K562 (cell line): ENCODE measurements around the gene C1RL. TPM values are rescaled to one million over a fixed set of nuclear protein-coding genes. Genes with fewer than 3 reads are reported as not detected.
A peak's percentile ranks its signal among the peaks of the same experiment; 100 is the strongest.

Source experiments
- ATAC-seq: fragments of 200-7000 bp; cut with Tn5 transposase; 3 replicates; pipeline ENCODE4 v1.9.1; 2020; ENCODE audit warnings: moderate library complexity
- BruUV-seq: library from RNA; stranded (reverse); fragments of 400-500 nt; replicated peaks from 2 replicates; lab custom pipeline; 2021; lab: Mats Ljungman, UMichigan
- CTCF ChIA-PET: fragments of 300-600 bp; formaldehyde crosslinking; extraction: SDS; loops from one replicate; lab custom pipeline; 2021; ENCODE audit warnings: low intra/inter-chr PET ratio; lab: Yijun Ruan, JAX
- POLR2A ChIA-PET: fragments of 300-600, 350-650 bp; sonication (Branson Sonifier 250); formaldehyde crosslinking; extraction: SDS; loops from one replicate; lab custom pipeline; 2021; ENCODE audit warnings: antibody characterized with exemption, inconsistent platforms; lab: Yijun Ruan, JAX
- DNase-seq, 4 experiments: peaks; one replicate each; pipeline versions ENCODE4 v3.0.0 to v3.0.0-alpha.2; 2011 to 2018; ENCODE audit warnings: low spot score in 3 of 4, mixed read lengths in 3 of 4; ENCODE audit errors: extremely low read depth in 1 of 4
- FAIRE-seq: peaks from 2 replicates; lab custom pipeline; 2011; peaks lifted over from hg19 to GRCh38; lab: Jason Lieb, UNC
- H2AFZ ChIP-seq: 2 replicates; pipeline ENCODE4 v1.6.0; 2011; ENCODE audit warnings: low read depth, low read length, control low read depth, inconsistent platforms
- H3K27ac ChIP-seq: fragments of 200-600 bp; 3 replicates; pipeline ENCODE4 v1.8.0; 2011; ENCODE audit warnings: low read depth, mild to moderate bottlenecking, control low read depth, inconsistent platforms, low read length, moderate library complexity, mixed read lengths; ENCODE audit errors: extremely low read depth
- H3K27me3 ChIP-seq, 2 experiments: fragments of 300-600 bp in 1 of 2; 2 replicates in 1 of 2; 3 replicates in 1 of 2; pipeline versions ENCODE4 v1.6.0 to v1.8.0; 2011; ENCODE audit warnings: inconsistent platforms in 2 of 2, low read length in 2 of 2, mild to moderate bottlenecking in 1 of 2, mixed read lengths in 1 of 2, moderate library complexity in 1 of 2; ENCODE audit not compliant: control insufficient read depth in 2 of 2, insufficient read depth in 2 of 2
- H3K36me3 ChIP-seq: fragments of 300-600 bp; 3 replicates; pipeline ENCODE4 v1.8.0; 2011; ENCODE audit warnings: mild to moderate bottlenecking, low read length, inconsistent platforms; ENCODE audit not compliant: control insufficient read depth, insufficient read depth
- H3K4me1 ChIP-seq, 2 experiments: fragments of 200-600 bp in 1 of 2; replicated peaks in 1 of 2; 2 replicates in 1 of 2; 3 replicates in 1 of 2; pipeline versions ENCODE4 v1.5.1 to v1.8.0; 2011; ENCODE audit warnings: inconsistent platforms in 2 of 2, low read length in 2 of 2, mild to moderate bottlenecking in 1 of 2, mixed read lengths in 1 of 2, moderate library complexity in 1 of 2; ENCODE audit not compliant: control insufficient read depth in 2 of 2, insufficient read depth in 2 of 2
- H3K4me2 ChIP-seq: 2 replicates; pipeline ENCODE4 v1.6.1; 2011; ENCODE audit warnings: low read length, control low read depth, inconsistent platforms, mixed read lengths; ENCODE audit not compliant: insufficient read depth
- H3K4me3 ChIP-seq: fragments of 200-600 bp; sonication (generic), shearing (Covaris generic); 2 replicates; pipeline ENCODE4 v1.5.1; 2016; ENCODE audit warnings: control low read depth, inconsistent platforms
- H3K79me2 ChIP-seq: fragments of 200-600 bp; 3 replicates; pipeline ENCODE4 v1.8.0; 2011; ENCODE audit warnings: low read length, inconsistent platforms; ENCODE audit not compliant: control insufficient read depth, insufficient read depth
- H3K9ac ChIP-seq, 2 experiments: 2 replicates each; pipeline versions ENCODE4 v1.6.0 to v1.6.1; 2011; ENCODE audit warnings: low read depth in 2 of 2, low read length in 2 of 2, control low read depth in 1 of 2, inconsistent platforms in 1 of 2, mild to moderate bottlenecking in 1 of 2, mixed read lengths in 1 of 2; ENCODE audit not compliant: insufficient read depth in 1 of 2
- H3K9me1 ChIP-seq: one replicate; pipeline ENCODE4 v1.6.0; 2011; ENCODE audit warnings: inconsistent platforms, mild to moderate bottlenecking, low read length, moderate library complexity; ENCODE audit not compliant: control insufficient read depth, insufficient read depth
- H3K9me3 ChIP-seq: replicated peaks from 2 replicates; pipeline ENCODE4 v1.5.1; 2011; ENCODE audit warnings: low read depth, low read length, inconsistent platforms; ENCODE audit not compliant: control insufficient read depth, insufficient read depth
- H4K20me1 ChIP-seq: replicated peaks from 2 replicates; pipeline ENCODE4 v1.6.1; 2011; ENCODE audit warnings: low read length, inconsistent platforms, mixed read lengths; ENCODE audit not compliant: control insufficient read depth, insufficient read depth
- ADNP ChIP-seq: fragments of 200-800 bp; sonication (Bioruptor generic); IDR thresholded peaks from 2 replicates; pipeline ENCODE4 v1.6.1; 2016; ENCODE audit warnings: missing genetic modification characterization, missing compliant biosample characterization
- ATF6 ChIP-seq: sonication (generic); formaldehyde crosslinking; IDR thresholded peaks from 2 replicates; pipeline ENCODE4 v1.4.0; 2020; ENCODE audit warnings: mild to moderate bottlenecking, missing genetic modification reagents
- BRF2 ChIP-seq: IDR thresholded peaks from 3 replicates; pipeline ENCODE4 v1.6.1; 2011; ENCODE audit warnings: borderline replicate concordance, mild to moderate bottlenecking; ENCODE audit not compliant: insufficient read length, insufficient read depth
- DLX4 ChIP-seq: fragments of 250-450 bp; sonication (Bioruptor Pico); IDR thresholded peaks from 2 replicates; pipeline ENCODE4 v1.6.1; 2021; ENCODE audit warnings: mild to moderate bottlenecking
- FOXP1 ChIP-seq: sonication (generic); formaldehyde crosslinking; IDR thresholded peaks from 2 replicates; pipeline ENCODE4 v1.8.0; 2022; ENCODE audit warnings: mild to moderate bottlenecking, missing genetic modification reagents
- GTF2F1 ChIP-seq: IDR thresholded peaks from 2 replicates; pipeline ENCODE4 v1.6.1; 2011; ENCODE audit warnings: low read depth, low read length, improper control_type of control experiment
- HDAC2 ChIP-seq: fragments of 450-650 bp; IDR thresholded peaks from 2 replicates; pipeline ENCODE4 v1.6.1; 2016; ENCODE audit warnings: mild to moderate bottlenecking
- KLF1 ChIP-seq: fragments of 450-650 bp; IDR thresholded peaks from 2 replicates; pipeline ENCODE4 v1.6.1; 2016; ENCODE audit warnings: missing genetic modification characterization, missing compliant biosample characterization
- SIN3B ChIP-seq: fragments of 450-650 bp; IDR thresholded peaks from 2 replicates; pipeline ENCODE4 v1.6.1; 2017; ENCODE audit warnings: low read depth, mild to moderate bottlenecking, moderate library complexity
- ZNF217 ChIP-seq: sonication (generic); formaldehyde crosslinking; IDR thresholded peaks from 2 replicates; pipeline ENCODE4 v1.8.0; 2022; ENCODE audit warnings: mild to moderate bottlenecking, missing genetic modification reagents
- WGBS: fragments of 100-300 bp; shearing (Covaris generic); methylation state at CpG from one replicate; pipeline ENCODE4 v1.1.6; 2016; ENCODE audit warnings: low coverage, mixed read lengths; ENCODE audit not compliant: insufficient coverage; ENCODE audit errors: missing lambda C conversion rate; 5-methylcytosine and 5-hydroxymethylcytosine counted together
- in situ Hi-C: fragments of 300-500 bp; cut with MboI; formaldehyde crosslinking; loops from 4 replicates; pipeline ENCODE4 v1.15.0; 2018; ENCODE audit warnings: inconsistent platforms, mixed read lengths
- intact Hi-C: fragments of 100-400 bp; cut with micrococcal nuclease; formaldehyde crosslinking; loops from 2 replicates; pipeline ENCODE4 v1.14.2; 2022
- polyA plus RNA-seq, 8 experiments: library from polyadenylated mRNA; depleted of rRNA in 4 of 8; stranded (reverse) in 5 of 8; unstranded in 3 of 8; fragments of >200 nt; fragmentation: Nextera tagmentation in 2 of 8; fragmentation: Illumina TruSeq in 1 of 8; extraction: Ambion mirVana in 2 of 8; extraction: Trizol in 1 of 8; gene quantifications; 2 replicates each; pipeline versions ENCODE4 v1.2.1 to v1.2.3, GENCODE V29; 2011 to 2014; ENCODE audit warnings: inconsistent platforms in 1 of 8, missing spikeins in 1 of 8
- total RNA-seq, 7 experiments: library from RNA; depleted of rRNA in 6 of 7; stranded (reverse); fragments of >200 nt in 6 of 7; fragmentation: Illumina TruSeq in 2 of 7; extraction: Trizol in 2 of 7; gene quantifications; 2 replicates each; pipeline versions ENCODE4 v1.2.1 to v1.2.3, GENCODE V29; 2011 to 2021; ENCODE audit warnings: low replicate concordance in 1 of 7

The C1RL gene
- total and polyA plus RNA-seq, 9 of the 15 experiments (the other 6 are each of a cell fraction or from before 2014, with no cell fraction given), result 1.4 to 10.7 (median 8.0) TPM

GRCh38 chr12:7114008-7114407, 5.0 kb upstream of the C1RL start:
- no peak for ATAC-seq
- in situ Hi-C loops (no loop called here), intact Hi-C loops (no loop called here)
- H3K9me3 ChIP-seq, result no peaks in the 10 kb centered on the region
- TF ChIP-seq GTF2F1, result no peak
- no peak for TF ChIP-seq KLF1
- TF ChIP-seq, all 486 proteins: peak for 0
- no peak overlapping the region for H3K4me2 ChIP-seq
- CTCF ChIA-PET, result interaction anchor here (0.9 to 1.2 kb wide), 3 partner anchors 54 to 245 kb away, joined by 3 to 5 read pairs (median 4); partner anchors contain the start of gene C1S
- 82% methylated on average over 11 of the region's 11 CpGs for WGBS
- peaks cover 2% of the 10 kb centered on the region; the same call in 2 of the 3 replicates for H3K36me3 ChIP-seq
- DNase-seq (no peak), FAIRE-seq (no peak)
- no peak overlapping the region for H3K4me3 ChIP-seq
- no peaks in the 10 kb centered on the region for H4K20me1 ChIP-seq
- BruUV-seq, result no TSS peak
- peaks cover 14 to 25% of the 10 kb centered on the region in 2 experiments; a peak in 4 of 5 replicates for H3K4me1 ChIP-seq
- H3K9ac ChIP-seq, result peak overlapping the region in 1 of 2 experiments; percentile 79; a peak in 1 of 4 replicates
- no peak overlapping the region for H2AFZ ChIP-seq
- H3K27ac ChIP-seq, result no peak overlapping the region
- POLR2A ChIA-PET, result interaction anchor here (0.6 kb wide), 1 partner anchor 23 kb away, joined by 3 read pairs; no protein-coding TSS in a partner anchor
- H3K27me3 ChIP-seq, result no peaks in the 10 kb centered on the region
- no peaks in the 10 kb centered on the region for H3K9me1 ChIP-seq
- H3K79me2 ChIP-seq, result peaks cover 7% of the 10 kb centered on the region; the same call in 2 of the 3 replicates

- peaks cover 2% of the 10 kb centered on the region; the same call in 2 of the 3 replicates for H3K36me3 ChIP-seq
- H3K79me2 ChIP-seq, result peaks cover 10% of the 10 kb centered on the region; the same call in 2 of the 3 replicates
- in situ Hi-C loops, result no loop called here
- ChIA-PET CTCF (interaction anchor here (0.7 to 1.2 kb wide), 4 partner anchors 53 to 244 kb away, joined by 3 to 5 read pairs (median 4); partner anchors contain the start of gene C1S), POLR2A (interaction anchor here (0.6 to 1.2 kb wide), 3 partner anchors 10 to 169 kb away, joined by 3 to 4 read pairs (median 3); no protein-coding TSS in a partner anchor)
- no peak overlapping the region for H3K4me3 ChIP-seq
- peak overlapping the region in 1 of 2 experiments; percentile 79; a peak in 2 of 4 replicates for H3K9ac ChIP-seq
- H3K4me1 ChIP-seq, result peaks cover 13 to 22% of the 10 kb centered on the region in 2 experiments
- peak overlapping the region; percentile 48; the same call in 1 of the 2 replicates for H2AFZ ChIP-seq
- no peaks in the 10 kb centered on the region for H4K20me1 ChIP-seq
- peak; percentile 34 to 62 (median 40) for DNase-seq
- no peaks in the 10 kb centered on the region for H3K27me3 ChIP-seq
- no peaks in the 10 kb centered on the region for H3K9me3 ChIP-seq
- WGBS, result 9% methylated on average over 4 of the region's 5 CpGs
- no peak overlapping the region for H3K27ac ChIP-seq
- no TSS peak for BruUV-seq
- H3K9me1 ChIP-seq, result no peaks in the 10 kb centered on the region
- 0 out of 3 replicates have a peak, but pooled peaks have one; percentile 5 for ATAC-seq
- peak; percentile 85 for FAIRE-seq
- intact Hi-C loops, result loop anchor here (1.0 kb wide), 1 partner anchor 53 kb away; the partner anchor contains the start of gene C1S
- H3K4me2 ChIP-seq, result no peak overlapping the region
- TF ChIP-seq HDAC2 (no peak), ADNP (tag) (no peak), ZNF217 (CRISPR knock-in tag) (no peak), DLX4 (no peak), FOXP1 (CRISPR knock-in tag) (no peak), ATF6 (CRISPR knock-in tag) (no peak), KLF1 (no peak), BRF2 (no peak), SIN3B (no peak)
Observed at GRCh38 chr12:7113389-7113871, 4.4 kb upstream of the C1RL start.
